Breast epithelium (tissue), 3 donors: ENCODE measurements around the gene PLEKHF1.

Experiments used
- POLR2A ChIP-seq: fragments of 450-650 bp; IDR thresholded peaks from one replicate; pipeline ENCODE4 v1.6.1; 2016; ENCODE audit warnings: antibody characterized with exemption, mild to moderate bottlenecking, moderate library complexity
- TF ChIP-seq, protein P1 (sequence below), 3 donors: fragments of 450-650 bp; IDR thresholded peaks; one replicate each; pipeline ENCODE4 v1.5.1; 2016 to 2017; ENCODE audit warnings: antibody characterized with exemption in 3 of 3, mild to moderate bottlenecking in 3 of 3, moderate library complexity in 3 of 3

GRCh38 chr19:29645911-29646310, 19.4 kb upstream of the PLEKHF1 start:
- no peak for TF ChIP-seq POLR2A
- TF ChIP-seq, protein P1, sequence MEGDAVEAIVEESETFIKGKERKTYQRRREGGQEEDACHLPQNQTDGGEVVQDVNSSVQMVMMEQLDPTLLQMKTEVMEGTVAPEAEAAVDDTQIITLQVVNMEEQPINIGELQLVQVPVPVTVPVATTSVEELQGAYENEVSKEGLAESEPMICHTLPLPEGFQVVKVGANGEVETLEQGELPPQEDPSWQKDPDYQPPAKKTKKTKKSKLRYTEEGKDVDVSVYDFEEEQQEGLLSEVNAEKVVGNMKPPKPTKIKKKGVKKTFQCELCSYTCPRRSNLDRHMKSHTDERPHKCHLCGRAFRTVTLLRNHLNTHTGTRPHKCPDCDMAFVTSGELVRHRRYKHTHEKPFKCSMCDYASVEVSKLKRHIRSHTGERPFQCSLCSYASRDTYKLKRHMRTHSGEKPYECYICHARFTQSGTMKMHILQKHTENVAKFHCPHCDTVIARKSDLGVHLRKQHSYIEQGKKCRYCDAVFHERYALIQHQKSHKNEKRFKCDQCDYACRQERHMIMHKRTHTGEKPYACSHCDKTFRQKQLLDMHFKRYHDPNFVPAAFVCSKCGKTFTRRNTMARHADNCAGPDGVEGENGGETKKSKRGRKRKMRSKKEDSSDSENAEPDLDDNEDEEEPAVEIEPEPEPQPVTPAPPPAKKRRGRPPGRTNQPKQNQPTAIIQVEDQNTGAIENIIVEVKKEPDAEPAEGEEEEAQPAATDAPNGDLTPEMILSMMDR (IDR thresholded peaks at IDR 0.05) = no peak
